Endothelial cell of umbilical vein (primary cell): ENCODE measurements around the gene MIF4GD. TPM values are rescaled to one million over a fixed set of nuclear protein-coding genes. Genes with fewer than 3 reads are reported as not detected.

Experiments
- BruUV-seq: library from RNA; stranded (reverse); fragments of 400-500 nt; replicated peaks from 2 replicates; lab custom pipeline; 2021; lab: Mats Ljungman, UMichigan
- CTCF ChIA-PET: fragments of 300-600, 350-600 bp; sonication (Branson Sonifier 250); formaldehyde crosslinking; loops from one replicate; lab custom pipeline; 2021; ENCODE audit warnings: antibody characterized with exemption, inconsistent platforms; lab: Charles Lee
- POLR2A ChIA-PET: fragments of 300-600, 350-600 bp; sonication (Branson Sonifier 250); formaldehyde crosslinking; loops from one replicate; lab custom pipeline; 2021; ENCODE audit warnings: antibody characterized with exemption, inconsistent platforms; lab: Charles Lee
- DNase-seq: peaks from one replicate; pipeline ENCODE4 v3.0.0-alpha.2; 2011; ENCODE audit warnings: low read depth, low spot score
- FAIRE-seq: peaks from 2 replicates; lab custom pipeline; 2011; peaks lifted over from hg19 to GRCh38; lab: Jason Lieb, UNC
- H2AFZ ChIP-seq: 2 replicates; pipeline ENCODE4 v1.6.0; 2012; ENCODE audit warnings: low read depth, low read length, control low read depth, inconsistent platforms
- H3K27ac ChIP-seq: 2 replicates; pipeline ENCODE4 v1.5.1; 2011; ENCODE audit warnings: low read depth, mild to moderate bottlenecking, control low read depth, low read length, moderate library complexity; ENCODE audit not compliant: insufficient read depth
- H3K27me3 ChIP-seq, 2 experiments: 2 replicates each; pipeline versions ENCODE4 v1.6.0 to v1.6.1; 2011; ENCODE audit warnings: low read length in 2 of 2, mixed read lengths in 1 of 2; ENCODE audit not compliant: control insufficient read depth in 2 of 2, insufficient read depth in 2 of 2
- H3K36me3 ChIP-seq, 2 experiments: 2 replicates in 1 of 2; 3 replicates in 1 of 2; pipeline ENCODE4 v1.5.1; 2011; ENCODE audit warnings: low read length in 2 of 2, mild to moderate bottlenecking in 1 of 2, moderate library complexity in 1 of 2; ENCODE audit not compliant: control insufficient read depth in 2 of 2, insufficient read depth in 2 of 2; ENCODE audit errors: extremely low read depth in 1 of 2
- H3K4me1 ChIP-seq: 3 replicates; pipeline ENCODE4 v1.5.1; 2011; ENCODE audit warnings: mild to moderate bottlenecking, low read length; ENCODE audit not compliant: control insufficient read depth, insufficient read depth; ENCODE audit errors: extremely low read depth
- H3K4me2 ChIP-seq: 2 replicates; pipeline ENCODE4 v1.6.1; 2011; ENCODE audit warnings: low read length, control low read depth, mixed read lengths; ENCODE audit not compliant: insufficient read depth
- H3K4me3 ChIP-seq, 3 experiments: fragments of 200-600 bp in 1 of 3; sonication (generic), shearing (Covaris generic) in 1 of 3; replicated peaks in 1 of 3; 2 replicates each; pipeline ENCODE4 v1.5.1; 2011 to 2016; ENCODE audit warnings: control low read depth in 3 of 3, low read length in 3 of 3, mild to moderate bottlenecking in 2 of 3, inconsistent platforms in 1 of 3, low read depth in 1 of 3, moderate library complexity in 1 of 3; ENCODE audit not compliant: insufficient read depth in 1 of 3
- H3K79me2 ChIP-seq: 2 replicates; pipeline ENCODE4 v1.6.0; 2012; ENCODE audit warnings: low read length, inconsistent platforms; ENCODE audit not compliant: control insufficient read depth, insufficient read depth
- H3K9ac ChIP-seq: replicated peaks from 2 replicates; pipeline ENCODE3; 2011; ENCODE audit warnings: low read length, control low read depth; ENCODE audit not compliant: insufficient read depth; ENCODE audit errors: extremely low read depth
- H3K9me1 ChIP-seq: replicated peaks from 3 replicates; pipeline ENCODE4 v1.6.0; 2011; ENCODE audit warnings: mild to moderate bottlenecking, low read length; ENCODE audit not compliant: control insufficient read depth, insufficient read depth; ENCODE audit errors: extremely low read depth
- H3K9me3 ChIP-seq: replicated peaks from 2 replicates; pipeline ENCODE4 v1.5.1; 2012; ENCODE audit warnings: low read length, inconsistent platforms; ENCODE audit not compliant: control insufficient read depth, insufficient read depth
- H4K20me1 ChIP-seq: replicated peaks from 2 replicates; pipeline ENCODE3; 2011; ENCODE audit warnings: mild to moderate bottlenecking, low read length; ENCODE audit not compliant: control insufficient read depth, insufficient read depth; ENCODE audit errors: extremely low read depth
- EZH2 ChIP-seq: IDR thresholded peaks from 2 replicates; pipeline ENCODE4 v1.6.1; 2012; ENCODE audit warnings: borderline replicate concordance, low read depth, mild to moderate bottlenecking, moderate library complexity, low read length, inconsistent platforms; ENCODE audit not compliant: severe bottlenecking
- FOS ChIP-seq: IDR thresholded peaks from 2 replicates; pipeline ENCODE4 v1.6.1; 2011; ENCODE audit warnings: mild to moderate bottlenecking, low read length, moderate library complexity, borderline replicate concordance; ENCODE audit not compliant: insufficient read depth
- GATA2 ChIP-seq: IDR thresholded peaks from 2 replicates; pipeline ENCODE4 v1.7.0; 2011; ENCODE audit warnings: low read depth, mild to moderate bottlenecking, moderate library complexity, mixed read lengths, low read length; ENCODE audit not compliant: insufficient read length, insufficient read depth
- JUN ChIP-seq: IDR thresholded peaks from 2 replicates; pipeline ENCODE4 v1.6.1; 2011; ENCODE audit warnings: borderline replicate concordance, low read depth; ENCODE audit not compliant: insufficient read length, insufficient read depth
- MYC ChIP-seq: IDR thresholded peaks from one replicate; pipeline ENCODE4 v1.6.1; 2011; ENCODE audit warnings: mild to moderate bottlenecking, low read depth, low read length
- POLR2A ChIP-seq: IDR thresholded peaks from 2 replicates; pipeline ENCODE4 v1.6.1; 2012; ENCODE audit warnings: low read depth, mild to moderate bottlenecking, control low read depth, low read length
- POLR2AphosphoS5 ChIP-seq: IDR thresholded peaks from 2 replicates; pipeline ENCODE4 v1.6.1; 2012; ENCODE audit warnings: low read depth, mild to moderate bottlenecking, control low read depth, low read length, moderate library complexity; ENCODE audit not compliant: insufficient read depth
- dilution Hi-C: fragments of 300-500 bp; cut with MboI; formaldehyde crosslinking; loops from one replicate; pipeline ENCODE4 v1.15.0; 2019; ENCODE audit warnings: low sequenced_read_pairs; ENCODE audit not compliant: extremely low pct_ligation_motif_present
- intact Hi-C: fragments of 100-400 bp; cut with micrococcal nuclease; formaldehyde crosslinking; loops from one replicate; pipeline ENCODE4 v1.10.0; 2022
- polyA plus RNA-seq, 4 experiments: library from polyadenylated mRNA; depleted of rRNA in 3 of 4; stranded (reverse) in 3 of 4; unstranded in 1 of 4; fragments of >200 nt; gene quantifications; 2 replicates each; pipeline versions ENCODE4 v1.2.1 to v1.2.3, GENCODE V29; 2011 to 2012; ENCODE audit warnings: missing spikeins in 1 of 4
- total RNA-seq: library from RNA; stranded (reverse); gene quantifications from 2 replicates; pipeline ENCODE4 v1.2.3, GENCODE V29; 2021
- TF ChIP-seq, protein P1 (sequence below): IDR thresholded peaks from 2 replicates; pipeline ENCODE4 v1.6.1; 2011; ENCODE audit not compliant: insufficient read depth, insufficient read length
- TF ChIP-seq, protein P2 (sequence below), 2 donors: IDR thresholded peaks; 1 replicate in 1 of 2; 2 replicates in 1 of 2; pipeline ENCODE4 v1.5.1; 2011; ENCODE audit warnings: low read length in 2 of 2, mild to moderate bottlenecking in 2 of 2, moderate library complexity in 2 of 2, control low read depth in 1 of 2, inconsistent platforms in 1 of 2, low read depth in 1 of 2; ENCODE audit not compliant: insufficient read depth in 1 of 2; ENCODE audit errors: extremely low read depth in 1 of 2

The MIF4GD gene
- total and polyA plus RNA-seq, 2 donors (not counting 3 experiments of a cell fraction or from before 2014, with no cell fraction given), result 12.4 to 35.7 TPM

DNA sequence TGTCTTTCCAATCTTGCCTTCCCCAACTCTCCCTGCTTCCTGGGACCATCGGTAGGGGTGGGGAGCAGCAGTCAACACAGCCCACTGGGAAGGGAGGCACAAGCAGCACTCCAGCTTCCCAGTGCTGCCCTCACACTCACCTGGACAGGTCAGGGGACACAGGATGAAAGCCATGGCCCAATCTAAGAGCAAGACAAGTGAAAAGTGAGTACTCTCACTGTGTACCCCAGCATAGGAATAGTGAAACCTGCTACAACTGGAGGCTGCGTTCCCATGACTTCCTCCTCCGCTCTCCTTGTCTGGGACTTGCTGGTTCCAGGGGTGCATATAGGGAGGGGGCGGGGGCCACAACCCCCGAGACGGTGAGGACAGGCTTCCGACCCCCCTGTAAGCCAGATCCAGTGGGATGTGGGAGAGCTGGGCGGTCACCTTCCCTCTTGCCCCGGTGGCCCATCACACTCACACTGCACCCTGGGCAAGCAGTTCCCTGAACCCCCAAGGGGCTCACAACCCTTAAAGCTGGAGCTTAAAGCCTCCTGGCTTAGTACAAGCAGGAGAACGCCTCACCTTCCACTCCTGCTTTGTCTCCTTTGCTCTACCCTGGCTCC, 47.7 kb upstream of the MIF4GD start:
- Histone ChIP-seq H2AFZ (no peak overlapping the region), H3K9me1 (no peaks in the 10 kb centered on the region), H3K36me3 (peaks cover 8 to 26% of the 10 kb centered on the region in 2 experiments), H3K27ac (no peak overlapping the region), H4K20me1 (no peaks in the 10 kb centered on the region), H3K27me3 (no peaks in the 10 kb centered on the region), H3K79me2 (no peaks in the 10 kb centered on the region), H3K9me3 (no peaks in the 10 kb centered on the region), H3K4me3 (no peak overlapping the region), H3K4me2 (no peak overlapping the region), H3K4me1 (peaks cover 7% of the 10 kb centered on the region), H3K9ac (no peak overlapping the region)
- intact Hi-C loops, result no loop called here
- no TSS peak for BruUV-seq
- FAIRE-seq, result no peak
- TF ChIP-seq GATA2, result no peak
- ChIA-PET CTCF (interaction anchor here (1.6 kb wide), 1 partner anchor 82 kb away, joined by 3 read pairs; no protein-coding TSS in a partner anchor), POLR2A (no interaction called here)
- DNase-seq, result no peak
- dilution Hi-C loops, result no loop called here

DNA sequence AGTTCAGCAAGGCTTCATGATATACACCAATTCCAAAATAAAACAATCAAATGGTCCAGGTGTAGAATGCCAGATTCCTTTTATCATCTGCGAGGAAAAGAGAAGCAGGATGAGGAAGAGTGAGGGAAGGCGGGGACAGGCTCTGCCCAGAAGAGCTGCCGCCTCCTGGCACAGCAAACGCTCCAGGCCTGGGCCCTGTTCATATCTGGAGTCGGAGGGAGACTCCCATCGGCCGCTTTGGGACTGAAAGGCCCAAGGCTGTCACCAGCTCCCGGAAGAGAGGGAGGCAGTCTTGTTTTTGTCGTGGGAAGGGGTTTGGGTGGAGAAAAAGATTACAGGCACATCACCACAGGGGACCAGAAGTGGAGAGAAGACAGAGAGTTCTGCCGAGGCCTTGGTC, 47.2 kb upstream of the MIF4GD start:
- no peak overlapping the region for H2AFZ ChIP-seq
- dilution Hi-C loops, result no loop called here
- H3K27me3 ChIP-seq, result no peaks in the 10 kb centered on the region
- ChIA-PET CTCF (interaction anchor here (1.6 kb wide), 1 partner anchor 82 kb away, joined by 3 read pairs; no protein-coding TSS in a partner anchor), POLR2A (no interaction called here)
- H3K9ac ChIP-seq, result no peak overlapping the region
- no peak overlapping the region for H3K27ac ChIP-seq
- intact Hi-C loops, result no loop called here
- no peaks in the 10 kb centered on the region for H3K79me2 ChIP-seq
- peaks cover 8 to 26% of the 10 kb centered on the region in 2 experiments for H3K36me3 ChIP-seq
- no peak overlapping the region for H3K4me2 ChIP-seq
- no peaks in the 10 kb centered on the region for H3K9me1 ChIP-seq
- no peak overlapping the region for H3K4me3 ChIP-seq
- BruUV-seq, result TSS peak; percentile 29
- H3K9me3 ChIP-seq, result no peaks in the 10 kb centered on the region
- DNase-seq (no peak), FAIRE-seq (no peak)
- H4K20me1 ChIP-seq, result no peaks in the 10 kb centered on the region
- TF ChIP-seq, protein P1, sequence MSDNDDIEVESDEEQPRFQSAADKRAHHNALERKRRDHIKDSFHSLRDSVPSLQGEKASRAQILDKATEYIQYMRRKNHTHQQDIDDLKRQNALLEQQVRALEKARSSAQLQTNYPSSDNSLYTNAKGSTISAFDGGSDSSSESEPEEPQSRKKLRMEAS, result no peak
- TF ChIP-seq POLR2AphosphoS5 (no peak), EZH2 (no peak), POLR2A (no peak), FOS (no peak), MYC (no peak), JUN (no peak), GATA2 (no peak)
- TF ChIP-seq, protein P2, sequence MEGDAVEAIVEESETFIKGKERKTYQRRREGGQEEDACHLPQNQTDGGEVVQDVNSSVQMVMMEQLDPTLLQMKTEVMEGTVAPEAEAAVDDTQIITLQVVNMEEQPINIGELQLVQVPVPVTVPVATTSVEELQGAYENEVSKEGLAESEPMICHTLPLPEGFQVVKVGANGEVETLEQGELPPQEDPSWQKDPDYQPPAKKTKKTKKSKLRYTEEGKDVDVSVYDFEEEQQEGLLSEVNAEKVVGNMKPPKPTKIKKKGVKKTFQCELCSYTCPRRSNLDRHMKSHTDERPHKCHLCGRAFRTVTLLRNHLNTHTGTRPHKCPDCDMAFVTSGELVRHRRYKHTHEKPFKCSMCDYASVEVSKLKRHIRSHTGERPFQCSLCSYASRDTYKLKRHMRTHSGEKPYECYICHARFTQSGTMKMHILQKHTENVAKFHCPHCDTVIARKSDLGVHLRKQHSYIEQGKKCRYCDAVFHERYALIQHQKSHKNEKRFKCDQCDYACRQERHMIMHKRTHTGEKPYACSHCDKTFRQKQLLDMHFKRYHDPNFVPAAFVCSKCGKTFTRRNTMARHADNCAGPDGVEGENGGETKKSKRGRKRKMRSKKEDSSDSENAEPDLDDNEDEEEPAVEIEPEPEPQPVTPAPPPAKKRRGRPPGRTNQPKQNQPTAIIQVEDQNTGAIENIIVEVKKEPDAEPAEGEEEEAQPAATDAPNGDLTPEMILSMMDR (IDR thresholded peaks at IDR 0.05; ENCODE audit: extremely low read depth in 1 of 2, insufficient read depth in 1 of 2, low read depth in 1 of 2, low read length in 2 of 2), result no peak
- peaks cover 7% of the 10 kb centered on the region for H3K4me1 ChIP-seq
